Measurements from ENCODE around the gene GALNT12.

DNA sequence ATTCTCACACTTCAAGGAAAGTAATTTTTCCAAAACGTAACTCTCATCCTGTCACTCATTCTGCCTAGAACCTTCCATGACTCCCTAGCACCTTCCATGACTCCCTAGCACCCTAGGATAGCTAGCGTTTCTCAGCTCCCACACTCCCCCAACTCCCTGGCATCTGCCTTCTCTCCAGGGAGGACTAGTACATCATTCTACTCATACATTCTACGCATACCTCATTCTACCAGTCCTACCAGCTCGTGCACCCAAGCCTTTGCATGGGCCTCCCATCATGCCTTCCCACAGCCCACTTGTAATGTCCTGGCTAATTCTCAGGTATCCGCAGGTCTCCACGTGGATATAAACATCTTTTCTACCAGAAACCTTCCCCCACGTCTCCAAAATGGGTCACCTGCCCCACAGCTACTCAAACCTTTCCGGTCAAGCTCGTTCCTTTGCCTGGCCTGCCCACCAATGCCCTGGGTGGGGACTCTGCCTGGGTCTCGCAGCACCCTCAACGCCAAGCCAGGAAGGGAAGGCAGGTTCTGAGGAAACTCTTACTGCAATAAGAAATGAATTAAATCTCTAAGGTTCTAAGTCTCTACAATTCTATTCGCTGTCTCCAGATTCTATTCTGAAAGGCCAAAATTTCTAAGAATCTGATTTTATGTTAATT is 12.0 kb upstream of the GALNT12 start:
- TF ChIP-seq, protein P1, sequence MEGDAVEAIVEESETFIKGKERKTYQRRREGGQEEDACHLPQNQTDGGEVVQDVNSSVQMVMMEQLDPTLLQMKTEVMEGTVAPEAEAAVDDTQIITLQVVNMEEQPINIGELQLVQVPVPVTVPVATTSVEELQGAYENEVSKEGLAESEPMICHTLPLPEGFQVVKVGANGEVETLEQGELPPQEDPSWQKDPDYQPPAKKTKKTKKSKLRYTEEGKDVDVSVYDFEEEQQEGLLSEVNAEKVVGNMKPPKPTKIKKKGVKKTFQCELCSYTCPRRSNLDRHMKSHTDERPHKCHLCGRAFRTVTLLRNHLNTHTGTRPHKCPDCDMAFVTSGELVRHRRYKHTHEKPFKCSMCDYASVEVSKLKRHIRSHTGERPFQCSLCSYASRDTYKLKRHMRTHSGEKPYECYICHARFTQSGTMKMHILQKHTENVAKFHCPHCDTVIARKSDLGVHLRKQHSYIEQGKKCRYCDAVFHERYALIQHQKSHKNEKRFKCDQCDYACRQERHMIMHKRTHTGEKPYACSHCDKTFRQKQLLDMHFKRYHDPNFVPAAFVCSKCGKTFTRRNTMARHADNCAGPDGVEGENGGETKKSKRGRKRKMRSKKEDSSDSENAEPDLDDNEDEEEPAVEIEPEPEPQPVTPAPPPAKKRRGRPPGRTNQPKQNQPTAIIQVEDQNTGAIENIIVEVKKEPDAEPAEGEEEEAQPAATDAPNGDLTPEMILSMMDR (IDR thresholded peaks at IDR 0.05; ENCODE audit: poor library complexity) = no peak
- TF ChIP-seq EZH2 (IDR thresholded peaks at IDR 0.05; ENCODE audit: borderline replicate concordance) (no peak), EZH2phosphoT487 (IDR thresholded peaks at IDR 0.05; ENCODE audit: low read depth, severe bottlenecking, unreplicated experiment) (no peak)

Data from hepatocyte (in vitro differentiated cells).